ENCODE data around the gene OTC. TPM values are rescaled to one million over a fixed set of nuclear protein-coding genes. Genes with fewer than 3 reads are reported as not detected.

Gene OTC
- total RNA-seq, 2 donors from 2014 or later: not detected

GRCh38 chrX:38438321-38438720 lies 85.9 kb downstream of the OTC start:
- H3K27ac Mint-ChIP-seq: no peak overlapping the region
- no peaks in the 10 kb centered on the region for H3K36me3 Mint-ChIP-seq (ENCODE audit: low read depth)
- DNase-seq: no peak
- ATAC-seq: no peak
- H3K4me1 Mint-ChIP-seq: no peaks in the 10 kb centered on the region
- H3K9me3 ChIP-seq (ENCODE audit: control insufficient read depth, low read length, poor library complexity, severe bottlenecking): no peaks in the 10 kb centered on the region
- H3K4me3 Mint-ChIP-seq: no peak overlapping the region
- H3K27me3 Mint-ChIP-seq: peaks cover 4% of the 10 kb centered on the region

GRCh38 chrX:38452603-38453002 lies 100.2 kb downstream of the OTC start:
- H3K4me3 Mint-ChIP-seq: no peak overlapping the region
- H3K36me3 Mint-ChIP-seq (ENCODE audit: low read depth): peaks cover 3% of the 10 kb centered on the region
- ATAC-seq: no peak
- H3K27me3 Mint-ChIP-seq: no peaks in the 10 kb centered on the region
- no peaks in the 10 kb centered on the region for H3K4me1 Mint-ChIP-seq
- no peak overlapping the region for H3K27ac Mint-ChIP-seq
- H3K9me3 ChIP-seq (ENCODE audit: control insufficient read depth, low read length, poor library complexity, severe bottlenecking): no peaks in the 10 kb centered on the region
- DNase-seq: no peak

- H3K27ac Mint-ChIP-seq: no peak overlapping the region
- no peak for ATAC-seq
- H3K4me3 Mint-ChIP-seq: no peak overlapping the region
- H3K4me1 Mint-ChIP-seq: no peaks in the 10 kb centered on the region
- no peak for DNase-seq
- no peaks in the 10 kb centered on the region for H3K36me3 Mint-ChIP-seq (ENCODE audit: low read depth)
- no peaks in the 10 kb centered on the region for H3K9me3 ChIP-seq (ENCODE audit: control insufficient read depth, low read length, poor library complexity, severe bottlenecking)
- peaks cover 5% of the 10 kb centered on the region for H3K27me3 Mint-ChIP-seq
Measured at GRCh38 chrX:38458071-38458470, 105.7 kb downstream of the OTC start.

GRCh38 chrX:38462257-38462656 lies 109.9 kb downstream of the OTC start:
- no peak for DNase-seq
- H3K36me3 Mint-ChIP-seq (ENCODE audit: low read depth): no peaks in the 10 kb centered on the region
- no peaks in the 10 kb centered on the region for H3K9me3 ChIP-seq (ENCODE audit: control insufficient read depth, low read length, poor library complexity, severe bottlenecking)
- peaks cover 3% of the 10 kb centered on the region for H3K4me1 Mint-ChIP-seq
- no peak overlapping the region for H3K27ac Mint-ChIP-seq
- peaks cover 5% of the 10 kb centered on the region for H3K27me3 Mint-ChIP-seq
- ATAC-seq: no peak
- H3K4me3 Mint-ChIP-seq: no peak overlapping the region

GRCh38 chrX:38465686-38466085 lies 113.3 kb downstream of the OTC start:
- no peak for ATAC-seq
- no peaks in the 10 kb centered on the region for H3K9me3 ChIP-seq (ENCODE audit: control insufficient read depth, low read length, poor library complexity, severe bottlenecking)
- Mint-ChIP-seq H3K4me3 (no peak overlapping the region), H3K4me1 (peaks cover 3% of the 10 kb centered on the region), H3K27me3 (no peaks in the 10 kb centered on the region), H3K27ac (no peak overlapping the region), H3K36me3 (ENCODE audit: low read depth) (no peaks in the 10 kb centered on the region)
- no peak for DNase-seq

GRCh38 chrX:38468563-38469157 lies 116.3 kb downstream of the OTC start:
- Mint-ChIP-seq H3K27me3 (no peaks in the 10 kb centered on the region), H3K36me3 (ENCODE audit: low read depth) (no peaks in the 10 kb centered on the region), H3K4me3 (no peak overlapping the region), H3K4me1 (peaks cover 3% of the 10 kb centered on the region), H3K27ac (no peak overlapping the region)
- ATAC-seq (no peak), DNase-seq (no peak)
- no peaks in the 10 kb centered on the region for H3K9me3 ChIP-seq (ENCODE audit: control insufficient read depth, low read length, poor library complexity, severe bottlenecking)

Other genes with a start within 250 kb of the OTC start
- under 1 TPM in 1 of 2 donors, not detected in 1; 0.30 TPM for gene SRPX, start 131.7 kb upstream of the OTC start, total RNA-seq
- 10 to 100 TPM; 27.8 to 34.7 TPM for gene RPGR, start 25.1 kb upstream of the OTC start, total RNA-seq
- gene TSPAN7, start 208.9 kb downstream of the OTC start, total RNA-seq: under 1 TPM; 0.18 to 0.35 TPM

Data from T-helper 17 cell (primary cell).